CD4-positive, alpha-beta T cell treated with Interferon gamma for 1 hour (primary cell): ENCODE measurements around the gene CNTRL.
A peak's percentile ranks its signal among the peaks of the same experiment; 100 is the strongest.
"Not testable (repeated sequence)": the region's sequence is repeated elsewhere in the genome, so short reads cannot be mapped to it uniquely, and the experiment has no call there.

ENCODE experiments used
- DNase-seq: peaks from one replicate; pipeline ENCODE4 v3.0.0-alpha.2; 2020

The CNTRL gene, protein sequence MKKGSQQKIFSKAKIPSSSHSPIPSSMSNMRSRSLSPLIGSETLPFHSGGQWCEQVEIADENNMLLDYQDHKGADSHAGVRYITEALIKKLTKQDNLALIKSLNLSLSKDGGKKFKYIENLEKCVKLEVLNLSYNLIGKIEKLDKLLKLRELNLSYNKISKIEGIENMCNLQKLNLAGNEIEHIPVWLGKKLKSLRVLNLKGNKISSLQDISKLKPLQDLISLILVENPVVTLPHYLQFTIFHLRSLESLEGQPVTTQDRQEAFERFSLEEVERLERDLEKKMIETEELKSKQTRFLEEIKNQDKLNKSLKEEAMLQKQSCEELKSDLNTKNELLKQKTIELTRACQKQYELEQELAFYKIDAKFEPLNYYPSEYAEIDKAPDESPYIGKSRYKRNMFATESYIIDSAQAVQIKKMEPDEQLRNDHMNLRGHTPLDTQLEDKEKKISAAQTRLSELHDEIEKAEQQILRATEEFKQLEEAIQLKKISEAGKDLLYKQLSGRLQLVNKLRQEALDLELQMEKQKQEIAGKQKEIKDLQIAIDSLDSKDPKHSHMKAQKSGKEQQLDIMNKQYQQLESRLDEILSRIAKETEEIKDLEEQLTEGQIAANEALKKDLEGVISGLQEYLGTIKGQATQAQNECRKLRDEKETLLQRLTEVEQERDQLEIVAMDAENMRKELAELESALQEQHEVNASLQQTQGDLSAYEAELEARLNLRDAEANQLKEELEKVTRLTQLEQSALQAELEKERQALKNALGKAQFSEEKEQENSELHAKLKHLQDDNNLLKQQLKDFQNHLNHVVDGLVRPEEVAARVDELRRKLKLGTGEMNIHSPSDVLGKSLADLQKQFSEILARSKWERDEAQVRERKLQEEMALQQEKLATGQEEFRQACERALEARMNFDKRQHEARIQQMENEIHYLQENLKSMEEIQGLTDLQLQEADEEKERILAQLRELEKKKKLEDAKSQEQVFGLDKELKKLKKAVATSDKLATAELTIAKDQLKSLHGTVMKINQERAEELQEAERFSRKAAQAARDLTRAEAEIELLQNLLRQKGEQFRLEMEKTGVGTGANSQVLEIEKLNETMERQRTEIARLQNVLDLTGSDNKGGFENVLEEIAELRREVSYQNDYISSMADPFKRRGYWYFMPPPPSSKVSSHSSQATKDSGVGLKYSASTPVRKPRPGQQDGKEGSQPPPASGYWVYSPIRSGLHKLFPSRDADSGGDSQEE (N-terminal part only)

DNA sequence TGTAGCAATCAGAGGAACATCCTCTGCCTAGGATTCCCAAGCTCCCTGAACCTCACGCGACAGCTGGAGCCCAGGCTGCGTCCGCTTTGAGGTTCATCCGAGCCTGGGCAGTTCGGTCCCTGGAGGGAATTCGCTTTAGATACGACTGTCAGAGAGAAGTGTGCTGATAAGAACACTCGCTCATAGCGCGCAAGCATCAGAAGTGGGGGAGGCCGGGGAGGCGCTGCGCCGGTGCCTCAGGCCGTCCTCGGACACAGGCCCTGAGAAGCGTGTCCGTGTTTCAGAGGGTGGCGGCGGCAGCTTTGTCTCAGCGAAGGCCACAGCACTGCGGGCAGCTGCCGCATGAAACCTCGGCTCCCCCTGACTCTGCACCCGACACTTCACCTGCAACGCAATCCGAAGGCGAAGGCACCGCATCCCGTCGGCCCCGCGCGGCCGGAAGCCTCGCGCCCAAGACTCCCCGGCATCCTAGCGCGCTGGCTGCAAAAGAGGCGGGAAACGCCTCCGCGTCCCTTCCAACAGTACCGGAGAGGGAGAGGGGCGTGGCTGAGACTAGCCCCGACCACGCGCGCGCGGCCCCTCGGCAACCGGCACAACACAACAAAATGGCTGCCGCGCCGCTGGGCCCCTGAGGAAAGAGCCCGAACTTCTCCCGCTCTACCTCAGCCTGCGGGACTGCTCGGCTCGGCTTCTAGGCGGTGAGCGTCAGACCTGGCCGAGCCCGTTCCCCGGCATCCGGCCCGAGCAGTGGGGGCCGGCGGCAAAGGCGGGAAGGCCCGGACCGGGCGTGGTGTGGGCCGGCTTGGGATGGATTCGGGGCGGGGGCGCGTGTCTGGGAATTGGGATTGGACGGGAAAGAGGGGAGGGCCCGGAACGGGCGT, at the start of gene CNTRL:
CNTRL (plus strand) TSS at position 586 of the 881 bp plus-strand sequence. CDS start 13,372 bp downstream, outside the sequence.
- peak; percentile 80 for DNase-seq

GRCh38 chr9:121026260-121026691, 48.5 kb upstream of the CNTRL start:
- DNase-seq, result no peak

- DNase-seq, result no peak
These were observed 48.0 kb upstream of the CNTRL start for GRCh38 chr9:121026768-121027167.

- DNase-seq, result not testable (repeated sequence)
These were observed 46.5 kb upstream of the CNTRL start for GRCh38 chr9:121028285-121028684.

DNA sequence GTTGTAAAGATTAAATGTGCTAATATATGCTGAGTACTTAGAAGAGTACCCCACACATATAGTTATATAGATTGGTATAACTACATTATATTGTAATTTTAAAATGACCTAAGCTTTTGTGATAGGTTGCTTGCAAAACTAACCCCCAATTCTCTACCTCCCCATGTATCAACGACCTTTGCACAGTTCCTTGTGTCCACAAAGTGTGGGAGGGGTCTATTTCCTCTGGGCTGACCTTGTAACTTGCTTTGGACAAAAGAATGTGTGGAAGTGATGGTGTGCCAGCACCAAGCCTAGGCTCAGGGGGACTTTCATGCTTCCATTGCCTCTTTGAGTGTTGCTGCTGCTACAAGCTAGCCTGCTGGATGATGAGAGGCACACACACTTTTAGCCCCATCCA, 45.3 kb upstream of the CNTRL start:
- no peak for DNase-seq

- no peak for DNase-seq
These were observed 40.2 kb upstream of the CNTRL start for GRCh38 chr9:121034529-121034928.

DNA sequence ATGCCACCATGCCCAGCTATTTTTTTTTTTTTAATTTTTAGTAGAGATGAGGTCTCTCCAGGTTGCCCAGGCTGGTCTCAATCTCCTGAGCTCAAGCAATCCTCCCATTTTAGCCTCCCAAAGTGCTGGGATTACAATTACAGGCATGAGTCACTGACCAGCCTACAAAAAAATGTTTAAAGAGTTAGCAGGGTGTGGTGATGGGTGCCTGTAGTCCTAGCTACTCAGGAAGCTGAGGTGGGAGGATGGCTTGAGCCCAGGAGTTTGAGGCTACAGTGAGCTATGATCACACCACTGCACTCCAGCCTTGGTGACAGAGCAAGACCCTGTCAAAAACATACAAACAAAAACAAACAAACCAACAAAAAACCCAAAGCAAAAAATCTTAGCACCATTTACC, 39.0 kb upstream of the CNTRL start:
- DNase-seq, result not testable (repeated sequence)

DNA sequence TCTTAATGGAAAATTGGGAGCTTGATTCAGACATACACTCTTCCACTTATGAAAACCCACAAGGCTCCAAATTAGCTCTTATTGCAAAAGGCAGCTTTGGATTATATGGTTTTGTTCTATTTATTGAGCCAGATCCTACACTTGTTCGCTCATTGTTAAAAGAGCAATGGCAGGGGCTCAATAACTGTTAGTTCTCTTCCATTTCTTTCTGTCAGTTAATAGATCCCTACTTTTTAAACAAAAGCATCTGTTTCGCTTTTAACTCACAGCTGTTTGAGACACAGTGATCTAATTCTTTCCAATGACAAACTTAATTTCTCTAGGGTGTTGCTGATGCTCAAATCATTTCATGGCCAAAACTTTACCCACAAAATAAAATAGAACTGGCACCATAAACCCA, 36.4 kb upstream of the CNTRL start:
- DNase-seq, result no peak

DNA sequence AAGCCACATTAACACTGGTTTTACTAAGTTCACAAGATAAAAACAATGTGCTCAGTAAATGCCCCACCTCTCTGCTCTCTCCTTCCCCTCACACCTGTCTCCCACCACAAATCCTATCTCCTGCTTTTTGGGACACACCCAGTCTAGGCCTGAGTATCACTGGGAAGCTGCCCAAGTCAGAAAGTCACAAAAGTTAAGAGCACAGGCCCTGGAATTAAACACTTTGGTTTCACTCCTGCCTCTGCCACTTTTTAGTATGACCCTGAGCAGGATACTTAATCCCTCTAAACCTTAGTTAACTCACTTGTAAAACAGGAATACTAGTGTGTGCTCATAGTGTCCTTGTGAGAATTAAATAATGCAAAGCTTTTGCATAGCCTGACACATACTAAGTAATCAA, 36.0 kb upstream of the CNTRL start:
- no peak for DNase-seq

GRCh38 chr9:121048175-121048574, 26.6 kb upstream of the CNTRL start:
- DNase-seq, result no peak

- no peak for DNase-seq
These were observed 26.1 kb upstream of the CNTRL start for GRCh38 chr9:121048618-121049017.

DNA sequence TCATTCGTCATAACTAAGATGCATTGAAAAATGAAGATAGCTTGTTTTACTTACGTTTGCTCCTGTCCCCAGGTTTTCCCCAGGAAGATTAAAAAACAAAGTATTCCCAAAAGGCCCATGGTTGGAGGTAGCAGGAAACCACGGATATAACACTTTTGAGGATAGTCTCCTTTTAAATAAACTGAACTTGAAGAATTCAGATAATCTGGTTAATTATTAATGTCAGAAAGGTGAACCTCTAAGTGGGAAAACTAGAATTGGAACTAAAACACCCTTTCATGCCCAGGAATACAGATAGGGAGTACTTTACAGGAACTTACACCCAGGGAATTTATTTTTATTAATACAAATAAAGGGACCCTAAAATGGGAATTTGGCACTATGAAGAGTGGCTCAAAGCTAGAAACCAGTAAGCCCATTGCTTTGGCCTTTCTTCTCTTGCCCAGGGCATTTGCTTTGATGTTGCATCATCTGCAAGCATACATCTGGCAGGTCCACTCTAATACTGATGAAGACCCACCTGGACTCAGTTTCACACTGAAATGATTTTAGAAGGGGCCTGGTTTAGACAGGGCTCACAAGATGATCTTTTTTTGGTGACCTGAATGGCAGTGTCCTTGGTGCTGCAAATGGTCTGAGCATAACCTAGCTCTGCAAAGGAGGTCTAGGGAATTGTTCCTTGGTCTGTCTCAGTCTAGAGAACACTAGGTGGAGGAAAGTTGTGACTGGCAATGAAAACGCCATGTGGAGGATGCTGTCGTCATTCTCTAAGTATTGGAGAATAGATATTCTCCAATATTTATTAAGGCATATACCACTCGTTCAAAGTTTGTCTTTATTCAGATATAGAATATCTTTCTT, 24.4 kb upstream of the CNTRL start, which contains the start of gene C5:
C5 (minus strand) TSS at position 148 of the 861 bp plus-strand sequence; CDS start at position 119, 29 bp downstream.
- no peak for DNase-seq

GRCh38 chr9:121053544-121053943, 21.2 kb upstream of the CNTRL start:
- DNase-seq, result no peak

- no peak for DNase-seq
These were observed 19.1 kb upstream of the CNTRL start for GRCh38 chr9:121055642-121056143.

DNA sequence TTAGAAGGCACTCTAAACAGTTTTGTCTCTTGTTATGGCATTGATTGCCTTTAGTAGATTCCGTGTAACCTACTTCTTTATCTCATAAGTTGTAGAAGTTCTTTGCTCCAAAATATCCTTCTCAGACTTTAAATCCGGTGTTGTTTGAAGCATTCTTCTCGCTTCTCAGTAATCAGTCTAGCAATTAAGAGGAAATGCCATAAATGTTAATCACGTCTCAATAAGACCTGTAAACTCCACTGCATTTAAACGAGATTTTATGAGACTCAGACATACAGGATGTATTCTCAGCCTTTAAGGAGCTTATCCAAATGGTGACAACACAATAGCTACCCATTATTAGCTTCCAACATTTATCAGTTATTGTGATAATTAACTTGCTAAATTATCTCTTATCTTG, 16.9 kb upstream of the CNTRL start:
- no peak for DNase-seq

DNA sequence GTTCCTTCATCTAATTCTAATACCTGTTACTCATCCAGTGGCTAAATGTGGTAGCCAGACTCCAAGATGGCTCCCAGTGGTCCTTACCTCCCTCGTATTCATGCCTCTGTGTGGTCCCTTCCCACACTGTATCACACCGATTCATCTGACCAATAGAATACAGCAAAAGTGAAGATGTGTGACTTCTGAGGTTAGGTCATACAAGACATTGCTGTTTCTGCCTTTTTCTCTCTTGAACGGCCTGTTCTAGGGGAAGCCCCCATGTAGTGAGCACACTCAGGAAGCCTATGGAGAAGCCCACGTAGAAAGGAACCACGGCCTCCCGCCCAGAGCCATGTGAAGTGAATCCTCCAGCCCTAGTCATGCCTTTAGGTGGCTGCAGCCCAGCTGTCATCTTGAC, 15.2 kb upstream of the CNTRL start:
- no peak for DNase-seq

- no peak for DNase-seq
These were observed 14.6 kb upstream of the CNTRL start for GRCh38 chr9:121059998-121060636.

GRCh38 chr9:121066850-121067249, 7.9 kb upstream of the CNTRL start:
- no peak for DNase-seq

GRCh38 chr9:121067640-121068039, 7.1 kb upstream of the CNTRL start:
- no peak for DNase-seq

DNA sequence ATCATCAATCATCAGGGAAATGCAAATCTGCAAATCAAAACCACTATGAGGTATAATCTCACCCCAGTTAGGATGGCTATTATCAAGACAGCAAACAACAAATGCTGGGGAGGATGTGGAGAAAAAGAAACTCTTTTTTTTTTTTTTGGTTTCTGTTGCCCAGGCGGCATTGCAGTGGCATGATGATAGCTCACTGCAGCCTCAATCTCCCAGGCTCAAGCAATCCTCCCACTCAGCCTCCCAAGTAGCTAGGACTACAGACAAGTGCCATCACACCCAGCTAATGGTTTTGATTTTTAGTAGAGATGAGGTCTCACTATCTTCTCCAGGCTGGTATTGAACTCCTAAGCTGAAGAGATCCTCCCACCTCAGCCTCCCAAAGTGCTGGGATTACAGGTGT, 5.4 kb upstream of the CNTRL start:
- DNase-seq, result no peak
